HepG2 (cell line): ENCODE measurements around the gene ARHGAP19. TPM values are rescaled to one million over a fixed set of nuclear protein-coding genes. Genes with fewer than 3 reads are reported as not detected.

ENCODE experiments used
- ARNT2 ChIP-seq: sonication (generic); formaldehyde crosslinking; IDR thresholded peaks from 2 replicates; pipeline ENCODE4 v1.8.0; 2022; ENCODE audit warnings: mild to moderate bottlenecking, low read depth, missing genetic modification reagents, moderate library complexity
- CAMTA2 ChIP-seq: sonication (generic); formaldehyde crosslinking; IDR thresholded peaks from 2 replicates; pipeline ENCODE4 v1.4.0; 2020; ENCODE audit warnings: mild to moderate bottlenecking, missing genetic modification reagents, borderline replicate concordance
- ELF3 ChIP-seq: IDR thresholded peaks from 2 replicates; pipeline ENCODE4 v1.6.1; 2016; ENCODE audit warnings: missing genetic modification reagents, missing compliant biosample characterization
- ESRRA ChIP-seq: sonication (generic); formaldehyde crosslinking; IDR thresholded peaks from 2 replicates; pipeline ENCODE4 v1.5.1; 2020; ENCODE audit warnings: mild to moderate bottlenecking, low read depth, missing genetic modification reagents
- FOXO1 ChIP-seq: sonication (generic); formaldehyde crosslinking; IDR thresholded peaks from 2 replicates; pipeline ENCODE4 v1.4.0; 2020; ENCODE audit warnings: missing genetic modification reagents
- HOXA3 ChIP-seq: sonication (generic); formaldehyde crosslinking; IDR thresholded peaks from 2 replicates; pipeline ENCODE4 v1.5.0; 2020; ENCODE audit warnings: missing genetic modification reagents
- HOXD1 ChIP-seq: sonication (generic); formaldehyde crosslinking; IDR thresholded peaks from 2 replicates; pipeline ENCODE4 v1.5.0; 2020; ENCODE audit warnings: missing genetic modification reagents
- JUN ChIP-seq: sonication (generic); formaldehyde crosslinking; IDR thresholded peaks from 2 replicates; pipeline ENCODE4 v1.4.0; 2020; ENCODE audit warnings: mild to moderate bottlenecking, missing genetic modification reagents
- KAT7 ChIP-seq: IDR thresholded peaks from 2 replicates; pipeline ENCODE4 v1.6.1; 2018; ENCODE audit warnings: borderline replicate concordance, missing compliant biosample characterization
- MAX ChIP-seq: IDR thresholded peaks from 2 replicates; pipeline ENCODE4 v1.6.1; 2012; ENCODE audit warnings: inconsistent platforms
- MYC ChIP-seq: sonication (generic); formaldehyde crosslinking; IDR thresholded peaks from 2 replicates; pipeline ENCODE4 v1.9.0; 2021; ENCODE audit warnings: missing genetic modification reagents, borderline replicate concordance
- POLR2AphosphoS5 ChIP-seq: IDR thresholded peaks from 2 replicates; pipeline ENCODE4 v1.6.1; 2012; ENCODE audit warnings: low read depth, low read length
- STAT6 ChIP-seq: sonication (generic); formaldehyde crosslinking; IDR thresholded peaks from 2 replicates; pipeline ENCODE4 v1.4.0; 2020; ENCODE audit warnings: missing genetic modification reagents, mild to moderate bottlenecking, borderline replicate concordance
- THAP11 ChIP-seq: IDR thresholded peaks from 2 replicates; pipeline ENCODE4 v1.6.1; 2016; ENCODE audit warnings: missing biosample characterization, missing genetic modification reagents
- ZBTB43 ChIP-seq: sonication (generic); formaldehyde crosslinking; conservative IDR thresholded peaks from 2 replicates; pipeline ENCODE4 v1.4.0; 2020; ENCODE audit warnings: missing genetic modification reagents
- ZNF263 ChIP-seq: sonication (generic); formaldehyde crosslinking; IDR thresholded peaks from 2 replicates; pipeline ENCODE4 v1.4.0; 2020; ENCODE audit warnings: missing genetic modification reagents
- ZNF333 ChIP-seq: sonication (generic); formaldehyde crosslinking; IDR thresholded peaks from 2 replicates; pipeline ENCODE4 v1.4.0; 2020; ENCODE audit warnings: mild to moderate bottlenecking, missing genetic modification reagents, borderline replicate concordance
- ZNF350 ChIP-seq: sonication (generic); formaldehyde crosslinking; IDR thresholded peaks from 2 replicates; pipeline ENCODE4 v1.4.0; 2020; ENCODE audit warnings: mild to moderate bottlenecking, low read depth, missing genetic modification reagents, borderline replicate concordance
- ZNF451 ChIP-seq: sonication (generic); formaldehyde crosslinking; IDR thresholded peaks from 2 replicates; pipeline ENCODE4 v1.5.0; 2020; ENCODE audit warnings: mild to moderate bottlenecking, missing genetic modification reagents
- ZNF468 ChIP-seq: sonication (generic); formaldehyde crosslinking; IDR thresholded peaks from 2 replicates; pipeline ENCODE4 v1.8.0; 2022; ENCODE audit warnings: mild to moderate bottlenecking, moderate library complexity, missing genetic modification reagents
- ZNF510 ChIP-seq: sonication (generic); formaldehyde crosslinking; IDR thresholded peaks from 2 replicates; pipeline ENCODE4 v1.4.0; 2020; ENCODE audit warnings: low read depth, mild to moderate bottlenecking, missing genetic modification reagents
- ZNF605 ChIP-seq: sonication (generic); formaldehyde crosslinking; IDR thresholded peaks from 2 replicates; pipeline ENCODE4 v1.8.0; 2022; ENCODE audit warnings: mild to moderate bottlenecking, missing genetic modification reagents
- ZNF770 ChIP-seq: sonication (generic); formaldehyde crosslinking; IDR thresholded peaks from 2 replicates; pipeline ENCODE4 v1.5.0; 2020; ENCODE audit warnings: mild to moderate bottlenecking, missing genetic modification reagents
- polyA plus RNA-seq, 8 experiments: library from polyadenylated mRNA; depleted of rRNA in 3 of 8; stranded (reverse) in 7 of 8; unstranded in 1 of 8; fragments of >200 nt; fragmentation: Illumina TruSeq in 4 of 8; extraction: Trizol in 4 of 8; gene quantifications; 2 replicates each; pipeline versions ENCODE4 v1.2.1 to v1.2.3, GENCODE V29; 2011 to 2016; ENCODE audit warnings: low read depth in 4 of 8, missing spikeins in 1 of 8, mixed read lengths in 1 of 8; ENCODE audit not compliant: insufficient read depth in 1 of 8
- total RNA-seq, 5 experiments: library from RNA; depleted of rRNA; stranded (reverse); fragments of >200 nt; fragmentation: Illumina TruSeq; extraction: Trizol; gene quantifications; 2 replicates each; pipeline ENCODE4 v1.2.3, GENCODE V29; 2016; ENCODE audit warnings: low read depth in 1 of 5

Gene ARHGAP19
- total and polyA plus RNA-seq, 2 of the 13 experiments (the other 11 are each of a cell fraction or from before 2014, with no cell fraction given), result 7.6 to 10.0 TPM

GRCh38 chr10:97318772-97319651 lies 26.6 kb upstream of the ARHGAP19 start, which contains the start of gene FRAT1 (continued):
- TF ChIP-seq THAP11 (peak; percentile 63; the same call in 1 of the 2 replicates), FOXO1 (CRISPR knock-in tag) (peak; percentile 8; the same call in 1 of the 2 replicates), KAT7 (CRISPR knock-in tag) (0 out of 2 replicates have a peak, but pooled peaks have one; percentile 7), ESRRA (CRISPR knock-in tag) (no peak), POLR2AphosphoS5 (peak; percentile 60; the same call in 1 of the 2 replicates), ZBTB43 (CRISPR knock-in tag) (peak; percentile 92), HOXD1 (no peak), ZNF605 (CRISPR knock-in tag) (peak; percentile 26; the same call in 1 of the 2 replicates), ZNF468 (CRISPR knock-in tag) (0 out of 2 replicates have a peak, but pooled peaks have one; percentile 52), ZNF510 (0 out of 2 replicates have a peak, but pooled peaks have one; percentile 33), HOXA3 (CRISPR knock-in tag) (peak; percentile 24; the same call in 1 of the 2 replicates), MYC (CRISPR knock-in tag) (peak; percentile 35; the same call in 1 of the 2 replicates), ZNF263 (CRISPR knock-in tag) (peak; percentile 94), ZNF350 (peak; percentile 57; the same call in 1 of the 2 replicates), JUN (CRISPR knock-in tag) (peak; percentile 48; the same call in 1 of the 2 replicates), MAX (peak; percentile 75), ARNT2 (CRISPR knock-in tag) (peak; percentile 87), ZNF451 (CRISPR knock-in tag) (peak; percentile 26; the same call in 1 of the 2 replicates), ZNF333 (peak; percentile 60; the same call in 1 of the 2 replicates), STAT6 (CRISPR knock-in tag) (peak; percentile 62; the same call in 1 of the 2 replicates), ZNF770 (no peak), CAMTA2 (peak; percentile 58; the same call in 1 of the 2 replicates), ELF3 (CRISPR knock-in tag) (peak; percentile 70; the same call in 1 of the 2 replicates)
